ENCODE measurements around the gene NIPA2. TPM values are rescaled to one million over a fixed set of nuclear protein-coding genes. Genes with fewer than 3 reads are reported as not detected.

Gene NIPA2
- polyA plus RNA-seq, 4 donors = 52.7 to 66.3 (median 59.6) TPM

DNA sequence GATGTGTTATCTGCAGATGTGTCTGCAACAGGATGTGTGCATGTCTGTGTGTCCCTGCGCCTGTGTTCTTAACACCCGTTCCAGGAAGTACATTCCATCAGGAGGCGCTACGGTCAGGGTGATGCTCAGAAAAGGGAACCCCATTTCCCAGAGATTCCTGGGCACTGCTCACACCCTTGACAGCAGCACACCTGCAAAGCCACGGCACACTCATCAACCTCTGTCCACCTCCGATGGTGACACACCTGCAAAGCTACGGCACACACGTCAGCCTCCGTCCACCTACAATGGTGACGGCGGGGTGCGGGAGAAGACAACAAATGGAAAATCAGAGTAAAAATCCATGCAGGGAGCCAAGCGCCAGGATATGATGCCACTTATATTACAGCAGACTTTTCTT is 55.4 kb downstream of the NIPA2 start:
- no peak for DNase-seq (ENCODE audit: low read depth in 4 of 4, low spot score in 2 of 4)

DNA sequence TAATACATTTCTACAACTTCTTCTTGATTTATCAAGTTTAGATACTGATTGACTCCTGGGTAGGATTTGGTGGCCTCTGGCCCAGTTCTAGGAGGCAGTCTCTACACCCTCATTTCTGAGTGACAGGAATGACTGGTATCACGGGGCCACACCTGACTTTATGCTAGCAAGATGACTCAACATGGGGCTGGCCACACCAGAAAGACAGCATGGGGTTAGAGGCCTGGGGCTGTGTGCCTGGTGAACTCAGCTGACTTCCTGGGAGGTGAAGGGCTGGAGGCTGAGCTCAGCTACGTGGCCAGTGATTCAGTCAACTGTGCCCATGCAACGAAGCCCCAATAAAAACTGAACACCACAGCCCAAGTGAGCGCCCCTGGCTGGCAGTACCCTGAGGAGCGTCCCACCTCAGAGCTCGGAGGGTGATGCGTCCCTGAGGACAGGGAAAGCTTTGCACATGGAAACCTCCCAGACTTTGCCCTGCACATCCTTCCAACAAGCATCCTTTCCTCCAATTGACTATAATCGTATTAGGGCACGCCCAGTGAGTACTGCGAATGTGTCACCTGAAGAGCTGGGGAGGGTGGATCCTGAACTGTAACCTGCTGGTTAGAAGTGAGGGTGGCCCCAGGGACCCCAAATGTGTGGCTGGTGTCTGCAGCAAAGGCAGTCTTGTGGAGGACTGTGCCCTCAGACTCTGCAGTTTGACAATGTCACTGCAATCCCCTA is 57.2 kb downstream of the NIPA2 start:
- no peak for DNase-seq (ENCODE audit: low read depth in 4 of 4, low spot score in 2 of 4)

DNA sequence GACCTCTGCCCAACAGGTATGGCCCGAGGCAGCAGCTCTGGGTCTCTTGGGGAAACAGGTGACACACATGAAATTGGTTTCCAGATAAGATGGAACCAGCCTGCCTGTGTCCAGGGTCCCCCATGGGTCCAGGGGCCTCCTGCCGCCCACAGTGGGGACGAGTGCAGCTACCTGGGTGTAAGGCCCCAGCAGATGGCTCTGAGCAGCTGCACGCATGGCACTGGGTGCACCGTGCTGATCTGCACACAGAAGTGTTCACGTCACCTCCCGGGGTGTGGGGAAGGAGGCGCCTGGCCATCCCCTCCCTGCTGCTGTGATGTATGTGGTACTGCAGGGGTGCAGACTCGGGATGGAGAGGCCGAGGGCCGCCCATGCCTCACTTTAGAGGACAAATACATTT is 63.6 kb downstream of the NIPA2 start:
- DNase-seq (ENCODE audit: low read depth in 4 of 4, low spot score in 2 of 4) = no peak

DNA sequence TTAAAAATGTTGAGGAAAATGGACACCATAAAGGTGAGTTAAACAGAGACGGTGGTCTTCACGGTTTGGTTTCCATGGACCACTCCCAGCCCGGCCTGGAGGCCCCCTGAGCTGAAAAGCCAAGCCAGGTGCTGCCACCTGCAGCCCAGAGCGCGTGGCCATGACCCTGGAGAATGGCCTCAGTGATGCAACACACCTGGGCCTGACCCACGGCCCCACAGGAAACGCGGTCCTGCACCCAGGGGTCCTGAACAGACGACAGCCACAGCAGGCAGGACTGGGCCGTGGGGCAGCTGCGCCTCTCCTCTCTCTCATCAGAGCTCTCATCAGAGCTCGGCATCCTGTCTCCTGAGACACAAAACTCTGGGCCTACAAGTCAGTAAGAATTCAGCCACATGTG is 64.1 kb downstream of the NIPA2 start:
- no peak for DNase-seq (ENCODE audit: low read depth in 4 of 4, low spot score in 2 of 4)

DNA sequence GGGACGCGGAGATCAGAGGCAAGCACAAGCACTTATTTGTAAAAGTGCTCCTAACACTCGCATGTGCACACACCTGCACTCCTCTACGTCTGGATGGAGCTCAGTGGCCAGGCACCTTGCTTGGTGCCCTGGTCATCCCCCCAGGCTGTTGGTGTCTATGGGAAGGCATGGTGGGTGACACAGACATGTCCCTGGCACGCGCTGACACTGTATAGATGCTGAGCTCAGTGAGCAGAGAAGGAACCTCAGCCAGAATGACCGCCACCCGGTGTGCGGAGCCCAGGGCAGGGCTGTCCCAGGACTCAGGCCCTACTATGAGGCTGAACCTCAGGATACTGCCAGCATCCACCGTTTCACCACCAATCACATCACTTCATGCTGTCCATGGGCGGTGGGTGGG is 64.5 kb downstream of the NIPA2 start:
- no peak for DNase-seq (ENCODE audit: low read depth in 4 of 4, low spot score in 2 of 4)

DNA sequence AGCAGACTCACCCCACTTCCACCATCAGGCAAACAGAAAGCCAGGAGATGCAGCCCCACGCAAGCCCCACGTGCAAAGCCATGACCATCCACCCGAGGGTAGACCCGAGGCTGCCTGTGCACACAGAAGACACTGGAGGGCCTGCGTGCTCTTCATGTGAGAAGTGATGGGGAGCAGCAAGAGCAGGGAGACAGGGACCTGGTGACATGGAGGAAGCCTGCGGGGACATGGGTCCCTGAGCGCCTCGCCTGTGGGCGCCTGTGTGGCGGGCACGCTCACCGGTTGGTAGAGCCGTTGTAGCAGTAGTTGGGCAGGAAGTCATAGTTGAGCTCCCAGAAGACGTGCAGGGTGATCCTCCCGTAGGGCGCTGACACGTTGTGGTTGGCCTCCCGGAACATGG is 65.0 kb downstream of the NIPA2 start:
- no peak for DNase-seq (ENCODE audit: low read depth in 4 of 4, low spot score in 2 of 4)

DNA sequence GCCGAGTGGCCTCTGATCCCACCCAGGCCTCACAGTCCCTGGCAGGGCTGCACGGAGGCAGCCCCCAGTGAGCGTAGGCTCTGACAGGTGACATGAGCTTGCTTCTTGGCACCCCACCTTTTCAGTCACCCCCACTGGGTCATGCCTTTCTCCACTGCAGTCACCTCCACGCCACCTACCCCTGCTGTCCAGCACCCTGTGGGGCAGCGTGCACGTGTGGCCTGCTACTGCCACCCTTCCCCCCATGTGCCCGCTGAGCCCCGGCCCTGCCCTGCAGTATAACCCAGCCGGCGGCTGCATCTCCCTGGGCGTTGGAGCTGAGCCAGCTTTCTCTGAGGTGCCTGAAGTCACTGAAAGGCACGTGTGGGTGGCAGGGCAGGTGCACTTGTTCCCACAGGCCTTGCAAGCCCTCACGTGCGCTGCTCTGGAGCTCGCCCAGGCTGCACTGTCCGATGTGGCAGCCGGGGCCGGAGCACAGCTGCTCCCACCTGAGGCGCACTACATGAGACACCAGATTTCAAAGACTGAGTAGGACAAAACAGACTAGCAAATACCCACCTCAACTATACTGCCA is 65.6 kb downstream of the NIPA2 start:
- no peak for DNase-seq (ENCODE audit: low read depth in 4 of 4, low spot score in 2 of 4)

DNA sequence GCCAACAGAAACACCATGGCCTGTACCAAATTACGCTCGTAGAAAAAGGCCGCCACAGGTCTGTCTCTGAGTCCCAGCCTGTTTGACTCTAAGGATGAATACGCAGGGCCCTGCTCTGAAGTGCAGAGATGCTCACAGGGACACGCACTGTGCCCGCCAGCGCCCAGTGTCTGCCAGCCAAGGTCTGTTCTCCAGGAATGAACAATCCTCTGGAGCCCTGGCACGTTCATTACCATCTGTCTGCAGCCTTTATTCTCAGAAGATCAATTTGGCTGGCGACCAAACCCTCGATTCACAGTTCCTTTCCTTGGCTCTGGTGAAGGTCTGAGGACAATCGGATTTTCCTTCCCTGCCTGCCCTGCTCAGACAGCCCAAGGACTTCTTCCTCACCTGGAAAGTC is 66.3 kb downstream of the NIPA2 start:
- no peak for DNase-seq (ENCODE audit: low read depth in 4 of 4, low spot score in 2 of 4)

DNA sequence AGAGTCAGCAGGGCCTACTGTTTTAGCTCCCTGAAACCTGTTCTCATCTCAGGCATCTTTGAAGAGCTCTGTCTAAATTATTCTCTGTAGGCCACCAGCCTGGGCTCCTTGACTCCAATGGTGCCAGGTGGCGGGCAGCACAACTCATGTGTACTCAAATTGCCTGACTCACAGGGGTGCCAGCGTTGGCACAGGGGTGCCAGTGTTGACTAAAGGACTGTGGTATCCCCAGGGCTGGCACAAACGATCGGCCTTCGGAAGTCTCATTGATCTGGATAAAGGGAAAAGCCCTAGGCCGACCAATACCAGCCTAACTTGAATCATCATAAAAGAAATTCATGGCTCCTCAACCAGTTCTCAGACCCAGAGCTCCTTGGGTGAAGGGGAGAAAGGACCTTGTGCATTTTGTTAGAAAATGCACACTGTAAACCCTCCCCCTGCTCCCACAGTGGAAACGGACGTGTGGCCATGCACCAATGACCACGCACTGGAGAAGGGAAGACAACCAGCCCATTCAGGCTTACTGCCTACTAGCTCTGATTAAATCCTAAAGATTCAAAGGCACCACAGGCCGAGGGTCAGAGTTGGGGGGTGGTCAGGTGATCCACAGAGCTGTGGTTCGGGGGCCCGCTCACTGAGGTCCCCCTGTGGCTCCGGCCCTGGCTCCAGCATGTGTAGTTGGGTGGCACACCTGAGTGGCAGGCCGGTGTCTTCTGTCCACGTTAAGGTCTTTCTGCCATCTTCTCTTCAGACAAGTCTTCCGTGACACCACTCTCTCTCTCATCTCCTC is 68.9 kb downstream of the NIPA2 start:
- DNase-seq (ENCODE audit: low read depth in 4 of 4, low spot score in 2 of 4) = no peak

DNA sequence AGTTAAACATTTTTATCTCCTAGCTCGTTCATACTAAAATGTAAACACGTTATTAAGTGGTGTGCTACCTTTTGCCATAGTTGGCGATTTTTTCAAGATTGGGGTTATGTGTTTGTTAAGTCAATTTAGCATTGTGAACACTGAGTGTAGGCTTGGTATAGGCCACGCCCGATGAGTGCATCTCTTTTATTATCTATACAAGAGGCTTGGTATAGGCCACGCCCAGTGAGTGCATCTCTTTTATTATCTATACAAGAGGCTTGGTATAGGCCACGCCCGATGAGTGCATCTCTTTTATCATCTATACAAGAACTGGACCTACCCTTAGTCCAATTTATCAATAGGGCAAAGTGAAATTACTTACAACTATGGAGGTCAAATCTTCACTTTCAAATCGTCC is 70.4 kb downstream of the NIPA2 start:
- DNase-seq (ENCODE audit: low read depth in 4 of 4, low spot score in 2 of 4) = no peak

DNA sequence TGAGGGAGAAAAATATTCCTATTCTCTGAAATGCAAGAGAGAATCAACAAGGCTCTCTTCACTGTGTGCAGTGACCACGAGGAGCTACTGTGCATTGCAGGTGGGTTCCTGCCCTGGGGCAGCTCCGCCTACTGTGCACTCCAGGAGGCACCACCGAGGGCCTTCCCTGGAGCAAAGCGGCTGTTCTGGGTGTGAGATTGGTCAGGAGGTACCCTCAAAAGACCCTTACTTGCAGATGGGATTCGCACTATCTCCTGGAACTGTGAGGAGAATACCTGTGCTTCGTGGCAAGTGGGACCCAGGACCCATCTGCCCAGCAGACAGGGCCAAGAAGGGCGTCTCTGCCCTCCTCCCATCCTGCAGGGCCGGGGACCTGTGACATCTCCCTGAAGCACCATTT is 72.8 kb downstream of the NIPA2 start:
- DNase-seq (ENCODE audit: low read depth in 4 of 4, low spot score in 2 of 4) = no peak

DNA sequence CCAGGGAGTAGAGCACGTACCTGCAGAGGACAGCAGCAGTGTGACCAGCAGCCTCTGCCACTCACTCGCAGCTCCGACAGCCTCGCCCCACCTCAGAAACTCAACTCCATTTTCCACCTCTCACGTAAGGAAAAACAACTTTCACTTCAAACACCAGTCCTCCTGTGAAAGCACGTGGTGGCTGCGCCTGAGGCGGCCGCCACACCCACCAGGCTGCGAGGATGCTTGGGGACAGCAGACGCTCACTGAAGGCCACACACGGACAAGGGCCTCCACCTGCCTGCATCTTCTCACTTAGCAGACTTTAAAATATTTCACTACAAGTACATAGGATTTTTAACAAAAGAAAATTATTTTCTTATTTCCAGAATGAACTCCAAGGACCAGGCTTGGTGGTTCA is 73.8 kb downstream of the NIPA2 start:
- no peak for DNase-seq (ENCODE audit: low read depth in 4 of 4, low spot score in 2 of 4)

DNA sequence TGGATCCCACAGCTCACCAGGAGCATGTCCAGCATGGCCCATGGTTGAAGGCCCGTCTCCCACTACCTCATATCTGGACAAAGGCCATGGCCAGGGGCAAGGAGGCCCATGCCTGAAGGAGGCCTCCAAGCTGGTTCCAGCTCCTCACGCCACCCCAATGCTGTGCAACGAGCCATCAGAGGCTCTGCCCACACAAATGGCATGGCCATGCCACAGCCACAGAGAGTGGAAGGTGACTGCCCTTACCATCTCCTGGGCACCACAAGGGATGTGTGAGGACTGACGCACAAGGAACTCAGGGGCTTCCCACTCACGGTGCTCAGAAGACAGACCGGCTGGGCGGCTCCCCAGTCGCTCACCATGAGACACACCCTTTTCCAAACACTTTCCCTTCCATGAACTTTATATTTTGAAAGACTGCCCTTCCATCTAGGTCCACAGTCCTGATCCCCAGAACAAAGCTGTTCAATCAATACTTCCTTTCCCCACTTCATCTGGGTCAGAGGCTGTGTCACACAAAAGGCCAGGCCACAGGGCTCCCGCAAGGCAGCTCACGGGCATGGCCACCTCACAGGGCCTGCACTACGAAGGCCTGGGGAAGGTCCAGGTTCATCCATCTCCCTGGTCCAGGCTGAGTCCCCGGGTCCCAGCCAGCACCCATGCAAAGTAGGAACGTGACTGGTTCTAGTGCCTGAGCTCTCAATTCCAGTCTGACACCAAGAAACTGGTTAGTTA is 75.3 kb downstream of the NIPA2 start:
- no peak for DNase-seq (ENCODE audit: low read depth in 4 of 4, low spot score in 2 of 4)

DNA sequence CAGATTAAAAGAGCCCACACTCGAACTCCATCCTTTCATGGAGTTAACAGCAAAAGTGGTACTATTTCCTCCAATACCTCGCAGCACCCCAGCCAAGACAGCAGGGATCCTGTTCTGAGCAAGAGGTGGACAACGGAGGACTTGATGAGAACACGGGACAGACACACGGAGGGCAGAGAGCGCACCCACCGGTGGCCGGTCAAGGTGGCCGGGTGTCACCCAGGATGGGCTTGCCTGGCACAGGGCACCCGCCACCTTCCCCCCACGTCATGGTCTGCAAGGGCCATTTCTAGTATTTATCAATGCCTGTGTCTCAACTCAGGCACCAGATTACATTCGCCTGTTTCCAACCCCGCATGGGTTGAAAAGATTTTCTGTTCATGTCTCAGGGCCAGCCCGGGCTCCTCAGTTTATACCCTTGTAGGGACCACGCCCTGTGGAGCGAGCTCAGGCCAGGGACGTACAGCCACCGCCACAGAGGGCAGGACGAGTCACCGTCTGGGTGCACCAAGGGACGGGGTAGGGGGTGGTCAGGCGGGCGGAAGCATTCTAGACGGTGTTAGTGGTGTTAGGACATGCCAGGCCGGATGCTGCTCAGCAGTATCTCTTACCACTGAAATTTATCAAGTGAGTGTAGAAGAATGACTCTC is 77.5 kb downstream of the NIPA2 start:
- no peak for DNase-seq (ENCODE audit: low read depth in 4 of 4, low spot score in 2 of 4)

DNA sequence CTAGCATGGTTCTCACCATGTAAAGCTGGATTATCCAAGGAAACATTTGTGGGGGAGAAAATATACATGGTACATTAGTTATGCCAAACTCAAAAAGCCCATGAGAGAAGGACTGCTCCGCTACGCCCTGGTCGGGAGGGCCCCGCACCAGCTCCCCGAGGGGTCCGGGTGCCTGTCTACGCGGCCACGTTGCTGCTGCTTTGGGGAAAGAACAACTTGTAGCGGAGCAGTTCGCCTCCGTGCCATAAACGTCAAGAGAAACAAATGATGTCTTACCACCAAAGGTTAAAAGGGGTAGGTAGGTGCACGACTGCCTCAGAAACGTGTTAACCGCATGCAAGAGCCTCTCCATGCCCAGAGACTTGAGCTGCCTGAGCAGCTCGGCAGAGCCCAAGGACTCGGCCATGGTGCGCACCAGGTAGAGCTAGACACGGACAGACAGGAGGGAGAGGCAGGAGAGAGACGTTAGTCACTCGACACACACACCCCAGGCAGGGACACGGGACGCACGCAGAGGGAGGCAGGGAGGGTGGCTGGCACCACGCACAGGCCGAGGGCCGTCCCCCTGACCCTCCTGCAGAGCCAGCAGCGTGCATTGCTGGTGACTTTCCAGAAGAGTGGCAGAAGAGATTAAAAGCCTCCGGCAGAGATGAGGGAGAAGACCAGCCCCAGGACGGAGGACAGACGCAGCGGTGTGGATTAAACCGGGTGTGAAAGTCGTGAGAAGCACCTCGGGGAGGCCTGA is 78.3 kb downstream of the NIPA2 start:
- DNase-seq (ENCODE audit: low read depth in 4 of 4, low spot score in 2 of 4) = no peak

DNA sequence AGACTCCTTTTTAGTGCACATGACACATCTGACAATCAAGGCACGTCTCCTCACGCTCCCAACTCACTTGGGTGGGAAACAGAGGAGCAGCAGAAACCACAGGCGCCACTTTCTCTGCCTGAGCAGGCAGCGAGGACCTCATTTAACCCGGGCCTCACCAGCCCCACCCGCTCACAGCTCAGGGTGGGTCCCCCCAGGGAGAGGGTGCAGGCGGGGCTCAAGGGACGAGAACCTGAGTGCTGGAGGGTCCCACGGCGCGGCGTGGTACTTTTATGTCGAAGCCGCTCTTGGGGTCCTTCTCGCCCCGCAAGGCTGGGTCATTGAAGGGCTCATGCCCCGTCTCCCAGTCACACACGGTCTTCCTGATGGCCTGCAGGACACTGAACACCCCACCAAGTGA is 79.1 kb downstream of the NIPA2 start:
- DNase-seq (ENCODE audit: low read depth in 4 of 4, low spot score in 2 of 4) = no peak
